RPMI7951 (cell line): ENCODE data around the gene SEMA3D. TPM values are rescaled to one million over a fixed set of nuclear protein-coding genes. Genes with fewer than 3 reads are reported as not detected.
A peak's percentile ranks its signal among the peaks of the same experiment; 100 is the strongest.

Experiments used
- DNase-seq: peaks from one replicate; pipeline ENCODE4 v3.0.0-alpha.2; 2012; ENCODE audit warnings: low read depth
- total RNA-seq: library from RNA; depleted of rRNA; stranded (reverse); fragments of >200 nt; shearing (Covaris generic); gene quantifications from 2 replicates; pipeline ENCODE4 v1.2.3, GENCODE V29; 2014

The SEMA3D gene
- total RNA-seq, 1 experiment from 2014 or later = 2.6 TPM

DNA sequence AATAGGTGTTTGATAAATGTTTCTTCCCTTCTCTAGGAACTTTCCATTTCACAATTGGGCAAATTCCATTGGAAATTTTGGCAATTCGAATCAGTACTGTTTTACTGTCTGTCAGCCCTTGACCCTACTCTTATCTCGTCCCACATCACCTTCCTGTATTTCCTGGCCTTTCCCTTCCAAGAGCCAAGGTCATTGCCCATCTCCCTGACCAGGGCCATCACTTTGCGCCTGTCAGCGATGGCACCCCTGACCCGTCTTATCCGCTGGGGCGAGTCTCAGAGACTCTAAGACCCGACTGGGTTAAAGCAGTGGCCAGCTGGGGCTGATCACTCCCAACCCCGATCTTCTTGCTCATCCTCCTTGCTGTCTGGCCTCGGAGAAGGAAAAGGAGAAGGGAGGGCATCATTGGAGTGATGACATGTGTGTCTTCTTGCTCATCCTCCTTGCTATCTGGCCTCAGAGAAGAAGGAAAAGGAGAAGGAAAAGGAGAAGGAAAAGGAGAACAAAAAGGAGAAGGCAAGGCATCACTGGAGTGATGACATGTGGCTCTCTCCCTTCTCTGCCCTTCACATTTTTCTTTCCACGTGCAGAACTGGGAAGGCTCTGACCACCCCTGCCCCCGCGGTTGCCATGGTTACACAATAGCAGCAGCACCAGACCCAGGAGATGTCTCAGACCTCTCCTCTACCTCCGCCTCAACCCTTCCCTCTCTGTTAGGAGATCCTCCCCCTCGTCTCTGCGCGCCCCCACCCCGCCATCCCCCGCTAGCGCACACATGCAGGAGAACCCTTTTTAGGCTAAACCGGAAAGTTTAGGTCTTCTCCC, 2.0 kb downstream of the SEMA3D start:
- peak; percentile 17 for DNase-seq

DNA sequence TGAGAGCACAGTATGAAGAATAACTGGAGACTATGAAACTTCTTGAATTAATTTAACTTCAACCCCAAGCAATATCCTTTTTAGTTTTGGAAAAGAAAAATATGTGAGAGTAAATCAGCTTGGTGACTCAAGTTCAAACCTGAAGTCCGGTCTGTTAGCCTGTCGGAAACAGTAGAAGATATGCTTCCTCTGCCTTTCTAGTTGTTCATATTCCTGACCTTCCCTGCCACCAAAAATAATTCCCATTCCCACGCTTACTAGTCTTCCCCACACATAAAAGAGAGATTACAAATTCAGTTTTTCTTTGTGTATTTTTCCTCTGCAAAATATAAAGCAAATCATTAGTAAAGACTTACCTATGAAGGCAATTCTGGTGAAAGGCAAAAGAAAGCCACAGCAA, 3.6 kb downstream of the SEMA3D start:
- DNase-seq = no peak

- no peak for DNase-seq
Measured at GRCh38 chr7:85178531-85179298, 8.1 kb downstream of the SEMA3D start.

DNA sequence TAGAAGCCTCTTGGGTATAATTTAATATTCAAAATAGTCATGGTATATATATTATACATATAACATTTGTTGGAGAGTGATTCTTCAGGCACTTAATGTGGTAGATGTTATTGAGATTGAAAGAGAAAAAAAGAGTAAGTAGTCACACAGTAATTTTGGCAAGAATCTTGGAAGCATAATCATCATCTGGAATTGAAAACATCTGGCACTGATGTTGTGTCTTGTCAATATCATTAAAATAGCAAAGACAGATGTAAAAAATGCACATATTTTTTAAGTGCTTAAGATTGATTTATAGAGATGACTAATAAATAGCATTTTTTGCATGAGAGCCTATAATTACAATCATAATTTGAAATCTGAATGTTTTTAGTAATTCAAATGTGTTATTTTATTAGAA, 9.5 kb downstream of the SEMA3D start:
- DNase-seq = no peak

GRCh38 chr7:85176197-85176596, 10.7 kb downstream of the SEMA3D start:
- no peak for DNase-seq

DNA sequence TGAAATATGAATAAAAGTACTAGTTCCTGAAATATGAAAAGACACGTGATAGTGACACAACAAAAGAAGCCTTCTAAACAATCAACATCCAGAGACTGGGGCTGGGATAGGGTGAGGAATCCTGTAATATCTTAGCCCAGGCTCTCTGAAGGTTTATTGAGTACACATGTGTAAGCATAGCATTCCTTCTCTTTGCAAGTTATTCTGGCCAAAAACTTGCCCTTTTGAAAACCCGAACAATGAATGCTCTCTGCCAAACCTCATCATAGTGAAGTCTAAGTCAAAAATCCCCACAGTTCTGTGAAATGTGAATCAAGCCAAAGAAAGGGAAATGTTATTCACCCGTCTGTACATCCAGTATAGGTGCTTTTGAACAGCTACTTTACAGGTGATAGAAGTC, 11.6 kb downstream of the SEMA3D start:
- DNase-seq = no peak

DNA sequence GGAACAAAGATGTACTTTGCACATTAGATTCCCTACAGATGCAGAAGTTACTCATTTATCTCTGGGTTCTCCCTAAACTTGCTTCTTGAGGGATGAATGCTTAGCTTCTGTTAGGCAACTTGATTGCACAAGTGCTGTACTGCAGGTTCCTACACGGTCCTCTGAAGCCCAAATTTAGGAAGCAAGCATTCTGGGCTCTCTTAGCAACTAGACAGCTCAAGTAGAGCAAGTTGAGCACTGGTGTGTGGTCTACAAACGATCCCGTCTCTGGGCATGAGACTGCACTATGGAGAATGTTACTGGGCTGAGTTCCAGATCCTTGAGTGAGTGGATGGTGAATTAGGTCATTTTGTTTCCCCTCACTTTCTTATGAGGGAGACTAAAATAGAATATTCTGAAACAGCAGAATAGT, 14.3 kb downstream of the SEMA3D start:
- DNase-seq = peak; percentile 41

GRCh38 chr7:85167636-85168035, 19.2 kb downstream of the SEMA3D start:
- DNase-seq = no peak

- no peak for DNase-seq
Measured at GRCh38 chr7:85165263-85165662, 21.6 kb downstream of the SEMA3D start.

DNA sequence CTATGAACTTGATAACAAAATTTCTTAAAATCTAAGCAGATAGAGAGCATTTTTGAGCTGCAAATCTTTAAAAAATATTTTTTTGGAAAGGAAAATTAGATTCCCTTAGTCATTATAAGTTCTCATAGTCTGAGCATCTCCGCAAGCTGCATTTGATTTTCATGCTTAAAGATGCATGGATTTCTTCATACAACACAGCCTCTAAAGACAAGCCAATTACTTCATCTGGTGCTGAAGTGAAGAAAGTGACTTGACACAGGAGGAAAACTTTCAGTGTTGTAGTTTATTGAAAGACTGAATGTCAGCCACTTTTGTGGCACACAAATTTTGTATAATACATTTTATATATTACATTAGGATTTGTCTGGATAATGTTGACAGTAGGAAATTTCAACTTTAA, 22.5 kb downstream of the SEMA3D start:
- DNase-seq = no peak

GRCh38 chr7:85162721-85163120, 24.1 kb downstream of the SEMA3D start:
- DNase-seq = no peak

DNA sequence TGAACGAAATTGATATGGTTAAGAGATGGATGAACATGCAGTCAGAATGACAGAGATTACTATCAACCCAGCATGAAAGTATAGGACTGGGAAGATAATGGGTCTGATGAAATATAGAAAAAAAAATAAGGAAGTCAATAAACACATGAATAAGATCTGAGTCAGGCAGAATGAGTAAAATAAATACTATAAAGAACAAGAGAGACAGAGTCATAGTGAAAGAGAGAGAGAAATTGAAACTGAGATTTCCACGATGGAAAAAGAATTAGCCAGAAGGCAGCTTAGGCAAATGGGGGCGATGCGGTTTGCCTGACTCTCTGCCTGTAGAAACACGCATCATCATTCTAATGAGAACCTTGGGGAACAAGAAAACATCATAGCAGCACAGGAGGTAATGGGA, 26.6 kb downstream of the SEMA3D start:
- DNase-seq = peak; percentile 28

DNA sequence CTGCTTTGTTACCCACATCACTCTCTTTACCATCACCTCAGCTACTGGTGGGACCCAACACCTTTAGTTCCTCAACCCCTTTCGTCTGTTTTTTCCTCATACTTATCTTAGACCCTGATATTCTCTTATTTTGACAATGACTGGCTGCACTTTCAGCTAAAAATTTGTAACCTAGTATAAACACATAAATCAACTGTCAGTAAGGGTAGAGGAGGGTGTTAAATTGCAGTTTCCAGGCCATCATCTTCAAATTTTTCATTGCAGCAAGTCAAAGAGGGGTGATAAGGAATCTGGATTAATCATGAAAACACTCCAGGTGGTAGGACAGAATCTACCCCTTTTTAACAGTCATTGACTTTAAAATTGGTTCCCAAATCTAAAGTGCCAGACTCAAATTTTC, 27.9 kb downstream of the SEMA3D start:
- no peak for DNase-seq

DNA sequence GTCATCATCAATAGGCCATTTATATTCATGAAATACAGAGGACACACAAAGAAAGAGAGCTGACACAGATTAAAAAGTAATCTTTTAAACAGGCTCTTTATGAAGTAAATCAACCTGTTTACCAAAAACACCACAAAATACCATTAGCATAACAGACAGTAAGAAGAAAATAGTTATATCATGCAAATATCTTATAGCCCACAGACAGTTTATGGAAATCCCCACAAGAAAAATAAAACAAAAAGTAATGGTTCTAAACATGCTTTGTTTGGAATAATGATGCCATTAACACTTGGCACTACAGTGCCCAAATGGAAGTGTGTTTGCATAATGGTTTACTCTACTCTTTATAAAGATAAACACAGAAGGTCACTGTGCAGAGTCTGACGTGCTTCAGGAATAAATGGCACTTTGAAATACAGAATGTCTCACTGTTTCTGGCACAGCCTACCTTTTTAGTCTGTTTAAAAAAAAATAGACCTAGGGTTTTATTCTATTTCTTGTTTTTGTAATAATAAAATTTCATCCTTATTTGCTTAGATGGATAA, 30.1 kb downstream of the SEMA3D start:
- DNase-seq = no peak

- DNase-seq = peak; percentile 8
Measured at GRCh38 chr7:85154282-85154937, 32.4 kb downstream of the SEMA3D start.

GRCh38 chr7:85153715-85154114, 33.1 kb downstream of the SEMA3D start:
- DNase-seq = no peak

DNA sequence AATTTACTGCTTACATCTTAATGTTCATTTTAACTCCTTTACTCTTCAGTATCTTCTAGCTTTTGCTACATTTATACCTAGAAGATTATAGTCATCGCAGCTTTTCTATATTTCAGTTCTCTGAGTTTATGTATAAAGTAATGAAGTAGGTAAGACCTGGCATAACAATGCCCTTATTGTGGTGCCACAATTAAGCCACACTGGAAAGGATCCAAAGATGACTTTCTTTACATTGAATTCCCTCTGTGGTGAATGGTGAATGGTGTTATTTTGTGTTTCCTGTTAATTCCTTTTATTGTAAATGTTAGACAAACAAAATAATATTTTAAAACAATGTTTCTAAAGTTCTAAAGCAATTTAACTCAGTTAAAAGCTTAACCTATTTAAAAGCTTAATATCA, 36.2 kb downstream of the SEMA3D start:
- no peak for DNase-seq

DNA sequence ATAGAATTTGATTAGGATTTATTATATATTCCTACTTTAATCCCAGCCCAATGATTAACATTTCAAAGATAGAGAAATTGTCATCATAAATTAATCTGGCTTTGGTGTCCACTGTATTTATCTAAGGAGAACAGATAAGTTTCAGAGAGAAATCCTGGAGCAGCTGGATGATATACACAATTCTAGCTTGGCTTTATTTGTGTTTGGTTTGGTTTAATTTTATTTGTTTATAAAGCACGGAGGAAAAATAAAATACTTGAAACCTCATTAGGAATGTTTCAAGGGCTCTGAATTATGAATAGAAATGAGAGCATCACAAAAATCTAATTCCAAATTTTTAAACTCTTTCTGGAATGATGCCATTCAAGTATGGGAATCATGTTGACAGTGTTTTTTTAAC, 42.1 kb downstream of the SEMA3D start:
- DNase-seq = no peak

- peak; percentile 50 for DNase-seq
Measured at GRCh38 chr7:85135977-85136376, 50.9 kb downstream of the SEMA3D start.

DNA sequence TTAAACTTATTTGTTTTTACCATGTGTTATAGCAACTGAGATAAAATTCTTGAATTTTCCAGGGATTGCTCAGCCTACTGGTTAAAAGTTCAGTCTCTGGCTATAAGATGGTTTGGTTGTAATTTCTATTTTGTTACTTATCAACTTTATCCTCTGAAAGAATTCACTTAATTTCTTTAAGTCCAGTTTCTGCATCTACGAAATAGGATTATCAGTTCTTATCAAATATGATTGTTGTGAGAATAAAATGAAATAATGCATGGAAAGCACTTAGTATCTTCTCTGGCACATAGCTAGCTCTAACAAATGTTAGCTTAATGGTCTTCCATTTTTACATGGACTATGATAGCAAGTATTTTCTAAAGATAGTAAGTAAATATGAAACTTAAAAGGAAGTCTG, 53.3 kb downstream of the SEMA3D start:
- no peak for DNase-seq

DNA sequence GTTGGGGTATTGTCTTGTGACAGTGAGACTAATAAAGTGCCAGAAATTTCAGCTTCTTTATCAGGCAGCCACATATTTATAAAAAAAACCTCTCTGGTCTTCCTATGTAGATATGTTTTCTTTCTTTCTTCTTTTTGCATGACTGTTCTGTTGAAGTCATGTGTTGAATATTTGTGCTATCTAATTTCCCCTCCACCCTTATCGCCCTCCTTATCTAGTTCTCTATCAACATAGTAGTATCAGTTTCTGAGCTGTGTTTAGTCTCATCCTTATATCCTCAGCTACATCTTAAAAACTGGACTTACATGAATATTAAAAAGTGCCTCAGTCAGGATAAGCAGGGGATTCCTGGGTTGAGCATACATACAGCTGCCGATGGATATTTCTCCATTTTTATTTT, 53.9 kb downstream of the SEMA3D start:
- DNase-seq = no peak

DNA sequence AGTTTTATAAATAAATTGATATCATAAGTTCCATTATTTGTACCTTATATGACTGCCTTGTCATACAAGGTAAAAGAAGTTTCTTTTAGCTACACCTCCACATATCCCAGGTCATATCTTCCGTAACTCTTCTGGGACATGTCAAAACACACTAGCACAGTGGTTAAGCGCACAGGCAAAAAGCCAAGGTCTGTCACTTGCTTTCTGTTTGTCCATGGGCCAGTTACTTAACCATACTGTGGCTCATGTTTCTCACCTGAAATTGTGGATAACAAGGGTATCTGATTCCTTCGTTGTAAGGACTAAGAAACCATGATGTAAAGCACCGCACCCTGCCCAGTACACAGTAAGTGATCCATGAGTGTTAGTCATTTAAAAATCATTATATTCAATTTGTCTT, 56.2 kb downstream of the SEMA3D start:
- peak; percentile 5 for DNase-seq
